HEK293 (cell line): ENCODE measurements around the gene PTBP1.
"Not testable (repeated sequence)": the region's sequence is repeated elsewhere in the genome, so short reads cannot be mapped to it uniquely, and the experiment has no call there.

ENCODE experiments used
- ZNF121 ChIP-seq: fragments of 450-650 bp; formaldehyde crosslinking; IDR thresholded peaks from 2 replicates; pipeline ENCODE4 v1.5.1; 2016; ENCODE audit warnings: missing biosample characterization, missing genetic modification characterization
- ZNF184 ChIP-seq: fragments of 450-650 bp; IDR thresholded peaks from 2 replicates; pipeline ENCODE4 v1.5.1; 2018; ENCODE audit warnings: missing biosample characterization, mild to moderate bottlenecking, missing genetic modification characterization
- ZNF274 ChIP-seq, 2 experiments: fragments of 200-500 bp in 1 of 2; fragments of 450-650 bp in 1 of 2; sonication (Bioruptor generic) in 1 of 2; formaldehyde crosslinking in 1 of 2; IDR thresholded peaks; 2 replicates each; pipeline versions ENCODE4 v1.5.1 to v1.6.1; 2014 to 2016; ENCODE audit warnings: borderline replicate concordance in 1 of 2, inconsistent platforms in 1 of 2, low read length in 1 of 2, missing biosample characterization in 1 of 2, missing genetic modification characterization in 1 of 2
- ZNF341 ChIP-seq: fragments of 450-650 bp; formaldehyde crosslinking; IDR thresholded peaks from 2 replicates; pipeline ENCODE4; 2016; ENCODE audit warnings: low read depth, missing biosample characterization, missing genetic modification characterization
- ZNF501 ChIP-seq: fragments of 450-650 bp; formaldehyde crosslinking; IDR thresholded peaks from 2 replicates; pipeline ENCODE4 v1.5.1; 2016; ENCODE audit warnings: missing biosample characterization, missing genetic modification characterization
- ZNF510 ChIP-seq: fragments of 450-650 bp; formaldehyde crosslinking; IDR thresholded peaks from 2 replicates; pipeline ENCODE4 v1.5.1; 2018; ENCODE audit warnings: mild to moderate bottlenecking, missing genetic modification characterization, missing biosample characterization; ENCODE audit not compliant: insufficient replicate concordance
- ZNF521 ChIP-seq: fragments of 450-650 bp; formaldehyde crosslinking; IDR thresholded peaks from 2 replicates; pipeline ENCODE4 v1.5.1; 2017; ENCODE audit warnings: missing biosample characterization, mild to moderate bottlenecking, missing genetic modification characterization
- ZNF658 ChIP-seq: fragments of 450-650 bp; formaldehyde crosslinking; IDR thresholded peaks from 2 replicates; pipeline ENCODE4; 2016; ENCODE audit warnings: missing biosample characterization, missing genetic modification characterization
- TF ChIP-seq, protein P1 (sequence below): sonication (generic); formaldehyde crosslinking; IDR thresholded peaks from 2 replicates; pipeline ENCODE4 v1.8.1; 2022; ENCODE audit warnings: mild to moderate bottlenecking, moderate library complexity, missing genetic modification reagents
- TF ChIP-seq, protein P2 (sequence below): fragments of 450-650 bp; formaldehyde crosslinking; IDR thresholded peaks from 2 replicates; pipeline ENCODE4; 2016; ENCODE audit warnings: missing biosample characterization, missing genetic modification characterization
- TF ChIP-seq, protein P3 (sequence below): fragments of 450-650 bp; formaldehyde crosslinking; IDR thresholded peaks from 2 replicates; pipeline ENCODE4 v1.5.0; 2017; ENCODE audit warnings: missing biosample characterization, missing genetic modification characterization, borderline replicate concordance
- TF ChIP-seq, protein P4 (sequence below): fragments of 450-650 bp; formaldehyde crosslinking; IDR thresholded peaks from 2 replicates; pipeline ENCODE4 v1.5.1; 2016; ENCODE audit warnings: missing biosample characterization, missing genetic modification characterization
- TF ChIP-seq, protein P5 (sequence below): fragments of 450-650 bp; formaldehyde crosslinking; IDR thresholded peaks from 2 replicates; pipeline ENCODE4 v1.5.1; 2016; ENCODE audit warnings: missing biosample characterization, missing genetic modification characterization
- TF ChIP-seq, protein P6 (sequence below): IDR thresholded peaks from 2 replicates; pipeline ENCODE4 v1.6.1; 2011; ENCODE audit warnings: mild to moderate bottlenecking, low read depth, low read length, borderline replicate concordance

DNA sequence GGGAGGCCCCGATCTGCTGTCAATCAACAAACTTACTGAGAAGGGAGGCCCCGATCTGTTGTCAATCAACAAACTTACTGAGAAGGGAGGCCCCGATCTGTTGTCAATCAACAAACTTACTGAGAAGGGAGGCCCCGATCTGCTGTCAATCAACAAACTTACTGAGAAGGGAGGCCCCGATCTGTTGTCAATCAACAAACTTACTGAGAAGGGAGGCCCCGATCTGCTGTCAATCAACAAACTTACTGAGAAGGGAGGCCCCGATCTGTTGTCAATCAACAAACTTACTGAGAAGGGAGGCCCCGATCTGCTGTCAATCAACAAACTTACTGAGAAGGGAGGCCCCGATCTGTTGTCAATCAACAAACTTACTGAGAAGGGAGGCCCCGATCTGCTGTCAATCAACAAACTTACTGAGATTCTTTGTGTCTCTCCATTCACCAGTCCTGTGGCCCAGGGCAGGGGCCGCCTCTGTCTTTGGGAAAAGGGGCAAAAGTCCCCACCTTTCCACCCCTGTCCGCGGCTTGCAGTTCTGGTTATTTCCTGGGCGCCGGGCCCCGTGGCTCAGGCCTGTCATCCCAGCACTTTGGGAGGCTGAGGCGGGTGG, 56.5 kb downstream of the PTBP1 start:
- TF ChIP-seq ZNF501 (tag by site-specific recombination); ZNF510 (tag by site-specific recombination); ZNF274 (IDR thresholded peaks at IDR 0.05; ENCODE audit: low read length); ZNF274 (tag by site-specific recombination; IDR thresholded peaks at IDR 0.05; ENCODE audit: borderline replicate concordance); ZNF658 (tag by site-specific recombination); ZNF521 (tag by site-specific recombination); ZNF121 (tag by site-specific recombination); ZNF184 (tag by site-specific recombination); ZNF341 (tag by site-specific recombination): not testable (repeated sequence)
- TF ChIP-seq, protein P1, sequence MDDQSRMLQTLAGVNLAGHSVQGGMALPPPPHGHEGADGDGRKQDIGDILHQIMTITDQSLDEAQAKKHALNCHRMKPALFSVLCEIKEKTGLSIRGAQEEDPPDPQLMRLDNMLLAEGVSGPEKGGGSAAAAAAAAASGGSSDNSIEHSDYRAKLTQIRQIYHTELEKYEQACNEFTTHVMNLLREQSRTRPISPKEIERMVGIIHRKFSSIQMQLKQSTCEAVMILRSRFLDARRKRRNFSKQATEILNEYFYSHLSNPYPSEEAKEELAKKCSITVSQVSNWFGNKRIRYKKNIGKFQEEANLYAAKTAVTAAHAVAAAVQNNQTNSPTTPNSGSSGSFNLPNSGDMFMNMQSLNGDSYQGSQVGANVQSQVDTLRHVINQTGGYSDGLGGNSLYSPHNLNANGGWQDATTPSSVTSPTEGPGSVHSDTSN: not testable (repeated sequence)
- TF ChIP-seq, protein P2, sequence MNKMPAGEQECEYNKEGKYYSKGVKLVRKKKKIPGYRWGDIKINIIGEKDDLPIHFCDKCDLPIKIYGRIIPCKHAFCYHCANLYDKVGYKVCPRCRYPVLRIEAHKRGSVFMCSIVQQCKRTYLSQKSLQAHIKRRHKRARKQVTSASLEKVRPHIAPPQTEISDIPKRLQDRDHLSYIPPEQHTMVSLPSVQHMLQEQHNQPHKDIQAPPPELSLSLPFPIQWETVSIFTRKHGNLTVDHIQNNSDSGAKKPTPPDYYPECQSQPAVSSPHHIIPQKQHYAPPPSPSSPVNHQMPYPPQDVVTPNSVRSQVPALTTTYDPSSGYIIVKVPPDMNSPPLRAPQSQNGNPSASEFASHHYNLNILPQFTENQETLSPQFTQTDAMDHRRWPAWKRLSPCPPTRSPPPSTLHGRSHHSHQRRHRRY: not testable (repeated sequence)
- TF ChIP-seq, protein P3, sequence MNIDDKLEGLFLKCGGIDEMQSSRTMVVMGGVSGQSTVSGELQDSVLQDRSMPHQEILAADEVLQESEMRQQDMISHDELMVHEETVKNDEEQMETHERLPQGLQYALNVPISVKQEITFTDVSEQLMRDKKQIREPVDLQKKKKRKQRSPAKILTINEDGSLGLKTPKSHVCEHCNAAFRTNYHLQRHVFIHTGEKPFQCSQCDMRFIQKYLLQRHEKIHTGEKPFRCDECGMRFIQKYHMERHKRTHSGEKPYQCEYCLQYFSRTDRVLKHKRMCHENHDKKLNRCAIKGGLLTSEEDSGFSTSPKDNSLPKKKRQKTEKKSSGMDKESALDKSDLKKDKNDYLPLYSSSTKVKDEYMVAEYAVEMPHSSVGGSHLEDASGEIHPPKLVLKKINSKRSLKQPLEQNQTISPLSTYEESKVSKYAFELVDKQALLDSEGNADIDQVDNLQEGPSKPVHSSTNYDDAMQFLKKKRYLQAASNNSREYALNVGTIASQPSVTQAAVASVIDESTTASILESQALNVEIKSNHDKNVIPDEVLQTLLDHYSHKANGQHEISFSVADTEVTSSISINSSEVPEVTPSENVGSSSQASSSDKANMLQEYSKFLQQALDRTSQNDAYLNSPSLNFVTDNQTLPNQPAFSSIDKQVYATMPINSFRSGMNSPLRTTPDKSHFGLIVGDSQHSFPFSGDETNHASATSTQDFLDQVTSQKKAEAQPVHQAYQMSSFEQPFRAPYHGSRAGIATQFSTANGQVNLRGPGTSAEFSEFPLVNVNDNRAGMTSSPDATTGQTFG (tag by site-specific recombination): not testable (repeated sequence)
- TF ChIP-seq, protein P4, sequence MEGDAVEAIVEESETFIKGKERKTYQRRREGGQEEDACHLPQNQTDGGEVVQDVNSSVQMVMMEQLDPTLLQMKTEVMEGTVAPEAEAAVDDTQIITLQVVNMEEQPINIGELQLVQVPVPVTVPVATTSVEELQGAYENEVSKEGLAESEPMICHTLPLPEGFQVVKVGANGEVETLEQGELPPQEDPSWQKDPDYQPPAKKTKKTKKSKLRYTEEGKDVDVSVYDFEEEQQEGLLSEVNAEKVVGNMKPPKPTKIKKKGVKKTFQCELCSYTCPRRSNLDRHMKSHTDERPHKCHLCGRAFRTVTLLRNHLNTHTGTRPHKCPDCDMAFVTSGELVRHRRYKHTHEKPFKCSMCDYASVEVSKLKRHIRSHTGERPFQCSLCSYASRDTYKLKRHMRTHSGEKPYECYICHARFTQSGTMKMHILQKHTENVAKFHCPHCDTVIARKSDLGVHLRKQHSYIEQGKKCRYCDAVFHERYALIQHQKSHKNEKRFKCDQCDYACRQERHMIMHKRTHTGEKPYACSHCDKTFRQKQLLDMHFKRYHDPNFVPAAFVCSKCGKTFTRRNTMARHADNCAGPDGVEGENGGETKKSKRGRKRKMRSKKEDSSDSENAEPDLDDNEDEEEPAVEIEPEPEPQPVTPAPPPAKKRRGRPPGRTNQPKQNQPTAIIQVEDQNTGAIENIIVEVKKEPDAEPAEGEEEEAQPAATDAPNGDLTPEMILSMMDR (tag by site-specific recombination): not testable (repeated sequence)
- TF ChIP-seq, protein P5, sequence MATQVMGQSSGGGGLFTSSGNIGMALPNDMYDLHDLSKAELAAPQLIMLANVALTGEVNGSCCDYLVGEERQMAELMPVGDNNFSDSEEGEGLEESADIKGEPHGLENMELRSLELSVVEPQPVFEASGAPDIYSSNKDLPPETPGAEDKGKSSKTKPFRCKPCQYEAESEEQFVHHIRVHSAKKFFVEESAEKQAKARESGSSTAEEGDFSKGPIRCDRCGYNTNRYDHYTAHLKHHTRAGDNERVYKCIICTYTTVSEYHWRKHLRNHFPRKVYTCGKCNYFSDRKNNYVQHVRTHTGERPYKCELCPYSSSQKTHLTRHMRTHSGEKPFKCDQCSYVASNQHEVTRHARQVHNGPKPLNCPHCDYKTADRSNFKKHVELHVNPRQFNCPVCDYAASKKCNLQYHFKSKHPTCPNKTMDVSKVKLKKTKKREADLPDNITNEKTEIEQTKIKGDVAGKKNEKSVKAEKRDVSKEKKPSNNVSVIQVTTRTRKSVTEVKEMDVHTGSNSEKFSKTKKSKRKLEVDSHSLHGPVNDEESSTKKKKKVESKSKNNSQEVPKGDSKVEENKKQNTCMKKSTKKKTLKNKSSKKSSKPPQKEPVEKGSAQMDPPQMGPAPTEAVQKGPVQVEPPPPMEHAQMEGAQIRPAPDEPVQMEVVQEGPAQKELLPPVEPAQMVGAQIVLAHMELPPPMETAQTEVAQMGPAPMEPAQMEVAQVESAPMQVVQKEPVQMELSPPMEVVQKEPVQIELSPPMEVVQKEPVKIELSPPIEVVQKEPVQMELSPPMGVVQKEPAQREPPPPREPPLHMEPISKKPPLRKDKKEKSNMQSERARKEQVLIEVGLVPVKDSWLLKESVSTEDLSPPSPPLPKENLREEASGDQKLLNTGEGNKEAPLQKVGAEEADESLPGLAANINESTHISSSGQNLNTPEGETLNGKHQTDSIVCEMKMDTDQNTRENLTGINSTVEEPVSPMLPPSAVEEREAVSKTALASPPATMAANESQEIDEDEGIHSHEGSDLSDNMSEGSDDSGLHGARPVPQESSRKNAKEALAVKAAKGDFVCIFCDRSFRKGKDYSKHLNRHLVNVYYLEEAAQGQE (tag by site-specific recombination): not testable (repeated sequence)
- TF ChIP-seq, protein P6, sequence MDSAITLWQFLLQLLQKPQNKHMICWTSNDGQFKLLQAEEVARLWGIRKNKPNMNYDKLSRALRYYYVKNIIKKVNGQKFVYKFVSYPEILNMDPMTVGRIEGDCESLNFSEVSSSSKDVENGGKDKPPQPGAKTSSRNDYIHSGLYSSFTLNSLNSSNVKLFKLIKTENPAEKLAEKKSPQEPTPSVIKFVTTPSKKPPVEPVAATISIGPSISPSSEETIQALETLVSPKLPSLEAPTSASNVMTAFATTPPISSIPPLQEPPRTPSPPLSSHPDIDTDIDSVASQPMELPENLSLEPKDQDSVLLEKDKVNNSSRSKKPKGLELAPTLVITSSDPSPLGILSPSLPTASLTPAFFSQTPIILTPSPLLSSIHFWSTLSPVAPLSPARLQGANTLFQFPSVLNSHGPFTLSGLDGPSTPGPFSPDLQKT: not testable (repeated sequence)
